ENCODE measurements around the gene PLPP6.

GRCh38 chr9:4668604-4669003, 6.5 kb downstream of the PLPP6 start:
- TF ChIP-seq CTCF (IDR thresholded peaks at IDR 0.05 in 8 of 11, conservative IDR thresholded peaks at IDR 0.05 in 3 of 11) (no peak), POLR2AphosphoS5 (IDR thresholded peaks at IDR 0.05) (no peak), POLR2A (IDR thresholded peaks at IDR 0.05) (no peak)

Data from spleen (tissue), 7 donors.